Adrenal gland (tissue), 12 donors: ENCODE data around the gene VWA1. TPM values are rescaled to one million over a fixed set of nuclear protein-coding genes. Genes with fewer than 3 reads are reported as not detected.

ENCODE experiments used
- DNase-seq, 7 donors: peaks; one replicate each; pipeline ENCODE4 v3.0.0-alpha.2; 2019 to 2020
- H3K27ac ChIP-seq, 5 donors: fragments of 200-600 bp; sonication (generic) in 4 of 5; 1 replicate in 3 of 5; 2 replicates in 2 of 5; pipeline versions ENCODE4 v1.5.1 to v1.8.0; 2016 to 2020; ENCODE audit warnings: mild to moderate bottlenecking in 1 of 5
- H3K27me3 ChIP-seq: fragments of 200-600 bp; 2 replicates; pipeline ENCODE4 v1.8.0; 2021
- H3K36me3 ChIP-seq, 2 donors: fragments of 200-600 bp; replicated peaks in 1 of 2; 1 replicate in 1 of 2; 2 replicates in 1 of 2; pipeline versions ENCODE4 v1.5.1 to v1.8.0; 2018 to 2022
- H3K4me1 ChIP-seq, 2 donors: fragments of 200-600 bp; replicated peaks in 1 of 2; 1 replicate in 1 of 2; 2 replicates in 1 of 2; pipeline versions ENCODE4 v1.5.1 to v1.8.0; 2018 to 2021
- H3K4me3 ChIP-seq, 4 donors: fragments of 200-600 bp; sonication (generic) in 3 of 4; one replicate each; pipeline ENCODE4 v1.5.1; 2016 to 2018
- H3K9me3 ChIP-seq, 3 donors: fragments of 200-600 bp; sonication (generic) in 1 of 3; replicated peaks in 1 of 3; 1 replicate in 2 of 3; 2 replicates in 1 of 3; pipeline versions ENCODE4 v1.5.1 to v1.8.0; 2016 to 2021
- CTCF ChIP-seq, 6 experiments: fragments of 450-650 bp in 4 of 6; fragments of 200-600 bp in 2 of 6; sonication (generic) in 1 of 6; IDR thresholded peaks; 1 replicate in 5 of 6; 2 replicates in 1 of 6; pipeline versions ENCODE4 v1.5.1 to v1.8.0; 2016 to 2021; ENCODE audit warnings: antibody characterized with exemption in 6 of 6, mild to moderate bottlenecking in 2 of 6, moderate library complexity in 1 of 6
- POLR2A ChIP-seq, 2 donors: fragments of 450-650 bp; IDR thresholded peaks; one replicate each; pipeline ENCODE4 v1.6.1; 2017; ENCODE audit warnings: antibody characterized with exemption in 2 of 2, mild to moderate bottlenecking in 2 of 2, moderate library complexity in 1 of 2
- WGBS, 4 donors: extraction: QIAGEN DNeasy Blood & Tissue Kit in 2 of 4; methylation state at CpG; one replicate each; pipeline versions ENCODE4 v1.1.5 to v1.1.7; 2013 to 2017; 5-methylcytosine and 5-hydroxymethylcytosine counted together
- intact Hi-C, 2 donors: fragments of 100-400 bp; cut with DNase I; formaldehyde crosslinking; loops; one replicate each; pipeline versions ENCODE4 v1.14.1 to v1.15.0; 2022 to 2023
- polyA plus RNA-seq, 3 donors: library from polyadenylated mRNA; stranded (reverse); fragments of 200-250 nt in 2 of 3; fragments of 350-450 nt in 1 of 3; fragmentation: Illumina TruSeq in 1 of 3; extraction: RNeasy Lipid Tissue Mini Kit (QIAGEN cat#74804) in 1 of 3; gene quantifications; one replicate each; pipeline ENCODE4 v1.2.3, GENCODE V29; 2013 to 2014
- total RNA-seq, 9 donors: library from RNA; depleted of rRNA in 4 of 9; stranded (reverse); fragments of >200 nt in 4 of 9; fragments of 120-200 nt in 1 of 9; fragmentation: NEBNext Ultra II Directional in 1 of 9; extraction: Animal tissue kit (Norgen Biotek cat#: 25700) in 1 of 9; gene quantifications; one replicate each; pipeline versions ENCODE4 v1.1.0 to v1.2.4, GENCODE V29; 2013 to 2023
- donor health status: healthy with polysubstance abuse.
- donor health status: Bipolar disorder and iron deficiency.
- donor health status: DM: yes; HTN: yes; CAD: no.
- donor health status: DM: no; HTN: no; CAD: no.
- donor health status: DM: no; HTN: no; CAD: no.
- donor health status: DM: yes; HTN: yes; CAD: no.

VWA1 gene
- total and polyA plus RNA-seq, 12 donors, result 0.99 to 49.0 (median 29.3) TPM

DNA sequence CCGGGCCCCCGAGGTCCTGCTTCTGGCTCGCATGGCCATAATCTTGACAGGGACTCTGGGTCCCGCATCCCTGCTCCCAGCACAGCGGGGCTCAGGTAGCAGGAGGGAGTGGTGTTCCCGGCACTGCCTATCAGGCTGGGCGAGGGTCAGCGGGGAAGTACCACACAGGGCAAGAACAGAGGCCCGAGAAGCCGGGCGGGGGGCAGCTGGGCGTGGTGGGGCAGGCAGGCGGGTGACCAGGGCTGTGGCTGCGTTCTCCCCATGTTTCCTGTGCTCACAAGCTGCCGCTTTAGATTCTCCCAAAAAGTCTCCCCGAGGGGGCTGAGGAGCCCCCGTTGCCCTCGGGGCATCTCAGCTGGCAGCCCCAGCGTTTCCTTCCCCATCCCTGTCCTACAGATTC lies 54.4 kb downstream of the VWA1 start:
- 93 to 97% (median 95%) methylated on average over 17 to 19 of the region's 19 CpGs for WGBS, 4 donors
- H3K4me1 ChIP-seq, result no peaks in the 10 kb centered on the region
- no peak for TF ChIP-seq CTCF (IDR thresholded peaks at IDR 0.05)
- H3K4me3 ChIP-seq, result no peak overlapping the region
- no peaks in the 10 kb centered on the region for H3K27me3 ChIP-seq
- H3K27ac ChIP-seq, result no peak overlapping the region
- intact Hi-C loops, result no loop called here
- H3K9me3 ChIP-seq, result no peaks in the 10 kb centered on the region
- peaks cover 0 to 42% of the 10 kb centered on the region in 2 donors for H3K36me3 ChIP-seq
- DNase-seq, result no peak

DNA sequence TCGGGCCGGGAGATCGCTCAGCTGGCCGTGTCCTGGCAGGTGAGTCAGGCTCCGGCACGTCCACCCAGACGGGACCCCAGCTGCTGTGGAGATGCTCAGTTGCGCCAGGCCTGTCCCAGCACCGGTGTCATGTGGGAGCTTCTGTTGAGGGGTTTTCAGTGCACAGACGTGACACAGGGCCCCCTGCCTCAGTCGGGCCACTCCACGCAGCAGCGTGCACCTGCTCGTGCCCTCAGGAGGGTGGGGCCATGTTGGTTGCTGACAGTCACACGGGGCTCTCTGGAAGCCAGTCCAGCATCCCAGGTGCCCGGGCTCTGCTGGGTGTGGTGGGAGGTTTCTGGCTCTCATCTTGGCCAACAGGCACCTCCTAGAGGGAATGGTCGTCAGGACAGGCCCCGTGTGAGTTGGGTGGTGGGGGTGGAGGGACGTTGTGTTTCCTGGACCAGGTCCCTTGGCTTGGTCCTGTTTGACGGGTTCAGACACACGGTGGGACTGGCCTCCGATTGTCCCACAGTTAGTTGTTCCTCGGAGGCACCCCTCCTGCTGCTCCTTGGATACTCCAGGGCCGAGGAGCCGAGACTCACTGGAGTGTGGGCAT lies 55.2 kb downstream of the VWA1 start:
- no peak overlapping the region for H3K4me3 ChIP-seq
- TF ChIP-seq CTCF (IDR thresholded peaks at IDR 0.05), result no peak
- TF ChIP-seq POLR2A (IDR thresholded peaks at IDR 0.05), result no peak
- 94 to 100% (median 96%) methylated on average over 6 to 18 of the region's 25 CpGs for WGBS, 4 donors
- no peaks in the 10 kb centered on the region for H3K4me1 ChIP-seq
- no peaks in the 10 kb centered on the region for H3K9me3 ChIP-seq
- H3K27ac ChIP-seq, result no peak overlapping the region
- DNase-seq, result no peak
- intact Hi-C loops, result no loop called here
- peaks cover 0 to 45% of the 10 kb centered on the region in 2 donors for H3K36me3 ChIP-seq
- H3K27me3 ChIP-seq, result no peaks in the 10 kb centered on the region

- intact Hi-C loops, result no loop called here
These were observed 56.1 kb downstream of the VWA1 start for GRCh38 chr1:1491601-1492000.

More at GRCh38 chr1:1491601-1492000, 56.1 kb downstream of the VWA1 start:
- 95 to 99% (median 98%) methylated on average over 9 to 10 of the region's 10 CpGs for WGBS, 4 donors
- Histone ChIP-seq H3K27me3 (no peaks in the 10 kb centered on the region), H3K9me3 (no peaks in the 10 kb centered on the region), H3K36me3 (peaks cover 0 to 39% of the 10 kb centered on the region in 2 donors), H3K4me3 (no peak overlapping the region), H3K27ac (no peak overlapping the region), H3K4me1 (no peaks in the 10 kb centered on the region)
- DNase-seq, result no peak
- TF ChIP-seq CTCF (IDR thresholded peaks at IDR 0.05) (no peak), POLR2A (IDR thresholded peaks at IDR 0.05) (no peak)

Other genes with a start within 250 kb of the VWA1 start
- gene TNFRSF18, start 229.1 kb upstream of the VWA1 start, total RNA-seq, result under 1 TPM in 3 of 9 donors, not detected in 6; 0.27 to 0.90 (median 0.39) TPM
- gene TNFRSF18, start 229.1 kb upstream of the VWA1 start, polyA plus RNA-seq, result 1 to 10 TPM in 1 of 3 donors, under 1 TPM in 1, not detected in 1; 0.64 to 1.5 TPM
- gene TNFRSF4, start 221.5 kb upstream of the VWA1 start, total RNA-seq, result 1 to 10 TPM in 4 of 9 donors, under 1 TPM in 4, not detected in 1; 0.32 to 2.7 (median 0.94) TPM
- gene TNFRSF4, start 221.5 kb upstream of the VWA1 start, polyA plus RNA-seq, result 1 to 10 TPM in 2 of 3 donors, not detected in 1; 4.7 to 6.9 TPM
- 100 to 1,000 TPM in 8 of 9 donors, 10 to 100 TPM in 1; 49.4 to 221 (median 165) TPM for gene SDF4, start 203.7 kb upstream of the VWA1 start, total RNA-seq
- gene SDF4, start 203.7 kb upstream of the VWA1 start, polyA plus RNA-seq, result 100 to 1,000 TPM; 129 to 131 (median 130) TPM
- 10 to 100 TPM; 11.7 to 39.4 (median 19.7) TPM for gene B3GALT6, start 203.5 kb upstream of the VWA1 start, total RNA-seq
- 10 to 100 TPM in 2 of 3 donors, 1 to 10 TPM in 1; 7.2 to 14.1 (median 10.3) TPM for gene B3GALT6, start 203.5 kb upstream of the VWA1 start, polyA plus RNA-seq
- 1 to 10 TPM in 4 of 9 donors, under 1 TPM in 3, not detected in 2; 0.28 to 2.6 (median 1.1) TPM for gene C1QTNF12, start 189.0 kb upstream of the VWA1 start, total RNA-seq
- gene C1QTNF12, start 189.0 kb upstream of the VWA1 start, polyA plus RNA-seq, result 1 to 10 TPM in 2 of 3 donors, not detected in 1; 3.0 to 4.3 TPM
- 10 to 100 TPM; 30.1 to 56.1 (median 44.2) TPM for gene UBE2J2, start 161.8 kb upstream of the VWA1 start, total RNA-seq
- 10 to 100 TPM; 49.8 to 74.4 (median 55.2) TPM for gene UBE2J2, start 161.8 kb upstream of the VWA1 start, polyA plus RNA-seq
- 10 to 100 TPM in 1 of 9 donors, 1 to 10 TPM in 8; 1.1 to 22.4 (median 3.7) TPM for gene SCNN1D, start 155.3 kb upstream of the VWA1 start, total RNA-seq
- gene SCNN1D, start 155.3 kb upstream of the VWA1 start, polyA plus RNA-seq, result 10 to 100 TPM in 2 of 3 donors, under 1 TPM in 1; 0.18 to 53.6 (median 31.8) TPM
- gene ACAP3, start 127.8 kb upstream of the VWA1 start, total RNA-seq, result 10 to 100 TPM; 18.1 to 81.5 (median 39.1) TPM
- gene ACAP3, start 127.8 kb upstream of the VWA1 start, polyA plus RNA-seq, result 100 to 1,000 TPM in 2 of 3 donors, 1 to 10 TPM in 1; 5.0 to 385 (median 138) TPM
- 10 to 100 TPM; 13.8 to 43.8 (median 24.1) TPM for gene PUSL1, start 127.1 kb upstream of the VWA1 start, total RNA-seq
- 10 to 100 TPM in 2 of 3 donors, 1 to 10 TPM in 1; 2.5 to 43.4 (median 32.2) TPM for gene PUSL1, start 127.1 kb upstream of the VWA1 start, polyA plus RNA-seq
- 100 to 1,000 TPM in 2 of 9 donors, 10 to 100 TPM in 7; 53.0 to 129 (median 68.3) TPM for gene INTS11, start 111.0 kb upstream of the VWA1 start, total RNA-seq
- gene INTS11, start 111.0 kb upstream of the VWA1 start, polyA plus RNA-seq, result 100 to 1,000 TPM in 2 of 3 donors, 10 to 100 TPM in 1; 87.7 to 601 (median 316) TPM
- gene CPTP, start 110.9 kb upstream of the VWA1 start, total RNA-seq, result 10 to 100 TPM; 10.5 to 53.0 (median 30.4) TPM
- gene CPTP, start 110.9 kb upstream of the VWA1 start, polyA plus RNA-seq, result 10 to 100 TPM in 2 of 3 donors, 1 to 10 TPM in 1; 2.9 to 45.8 (median 27.5) TPM
- under 1 TPM; 0.06 to 0.86 (median 0.52) TPM for gene TAS1R3, start 104.4 kb upstream of the VWA1 start, total RNA-seq
- gene TAS1R3, start 104.4 kb upstream of the VWA1 start, polyA plus RNA-seq, result under 1 TPM; 0.05 to 0.72 (median 0.61) TPM
- 100 to 1,000 TPM in 3 of 9 donors, 10 to 100 TPM in 6; 55.8 to 137 (median 88.6) TPM for gene DVL1, start 86.3 kb upstream of the VWA1 start, total RNA-seq
- 100 to 1,000 TPM in 2 of 3 donors, 1 to 10 TPM in 1; 4.0 to 279 (median 144) TPM for gene DVL1, start 86.3 kb upstream of the VWA1 start, polyA plus RNA-seq
- 100 to 1,000 TPM in 1 of 9 donors, 10 to 100 TPM in 8; 17.5 to 104 (median 42.8) TPM for gene MXRA8, start 77.1 kb upstream of the VWA1 start, total RNA-seq
- 10 to 100 TPM in 2 of 3 donors, 1 to 10 TPM in 1; 8.4 to 90.3 (median 70.8) TPM for gene MXRA8, start 77.1 kb upstream of the VWA1 start, polyA plus RNA-seq
- 100 to 1,000 TPM in 8 of 9 donors, 10 to 100 TPM in 1; 89.6 to 260 (median 155) TPM for gene AURKAIP1, start 60.5 kb upstream of the VWA1 start, total RNA-seq
- gene AURKAIP1, start 60.5 kb upstream of the VWA1 start, polyA plus RNA-seq, result 100 to 1,000 TPM in 2 of 3 donors, 10 to 100 TPM in 1; 44.2 to 317 (median 226) TPM
- gene CCNL2, start 36.4 kb upstream of the VWA1 start, total RNA-seq, result 100 to 1,000 TPM in 7 of 9 donors, 10 to 100 TPM in 2; 53.4 to 264 (median 165) TPM
- gene CCNL2, start 36.4 kb upstream of the VWA1 start, polyA plus RNA-seq, result 100 to 1,000 TPM in 2 of 3 donors, 10 to 100 TPM in 1; 65.2 to 893 (median 593) TPM
- gene MRPL20, start 28.4 kb upstream of the VWA1 start, total RNA-seq, result 100 to 1,000 TPM in 8 of 9 donors, 10 to 100 TPM in 1; 98.9 to 276 (median 160) TPM
- 100 to 1,000 TPM; 116 to 175 (median 134) TPM for gene MRPL20, start 28.4 kb upstream of the VWA1 start, polyA plus RNA-seq
- 1 to 10 TPM in 5 of 9 donors, under 1 TPM in 4; 0.22 to 2.6 (median 1.4) TPM for gene ANKRD65, start 14.4 kb upstream of the VWA1 start, total RNA-seq
- 1 to 10 TPM in 2 of 3 donors, under 1 TPM in 1; 0.53 to 3.4 (median 2.2) TPM for gene ANKRD65, start 14.4 kb upstream of the VWA1 start, polyA plus RNA-seq
- 1 to 10 TPM in 2 of 9 donors, under 1 TPM in 4, not detected in 3; under 0.01 to 1.4 (median 0.52) TPM for gene ATAD3C, start 14.0 kb downstream of the VWA1 start, total RNA-seq
- 1 to 10 TPM in 1 of 3 donors, under 1 TPM in 2; 0.09 to 1.2 (median 0.72) TPM for gene ATAD3C, start 14.0 kb downstream of the VWA1 start, polyA plus RNA-seq
- 10 to 100 TPM in 6 of 9 donors, 1 to 10 TPM in 3; 6.3 to 30.3 (median 11.2) TPM for gene ATAD3B, start 36.1 kb downstream of the VWA1 start, total RNA-seq
- 100 to 1,000 TPM in 1 of 3 donors, 10 to 100 TPM in 1, 1 to 10 TPM in 1; 5.3 to 109 (median 48.4) TPM for gene ATAD3B, start 36.1 kb downstream of the VWA1 start, polyA plus RNA-seq
- 10 to 100 TPM; 16.9 to 46.3 (median 29.0) TPM for gene ATAD3A, start 76.5 kb downstream of the VWA1 start, total RNA-seq
- gene ATAD3A, start 76.5 kb downstream of the VWA1 start, polyA plus RNA-seq, result 10 to 100 TPM in 2 of 3 donors, 1 to 10 TPM in 1; 7.8 to 40.7 (median 25.1) TPM
- 1 to 10 TPM in 8 of 9 donors, under 1 TPM in 1; 0.95 to 7.0 (median 3.9) TPM for gene TMEM240, start 104.9 kb downstream of the VWA1 start, total RNA-seq
- 10 to 100 TPM in 1 of 3 donors, 1 to 10 TPM in 1, not detected in 1; 5.5 to 12.4 TPM for gene TMEM240, start 104.9 kb downstream of the VWA1 start, polyA plus RNA-seq
- gene SSU72, start 139.2 kb downstream of the VWA1 start, total RNA-seq, result 100 to 1,000 TPM in 5 of 9 donors, 10 to 100 TPM in 4; 50.1 to 219 (median 107) TPM
- gene SSU72, start 139.2 kb downstream of the VWA1 start, polyA plus RNA-seq, result 100 to 1,000 TPM in 2 of 3 donors, 10 to 100 TPM in 1; 84.2 to 132 (median 108) TPM
- gene FNDC10, start 164.4 kb downstream of the VWA1 start, total RNA-seq, result 10 to 100 TPM in 8 of 9 donors, 1 to 10 TPM in 1; 9.4 to 73.6 (median 33.7) TPM
- 10 to 100 TPM in 2 of 3 donors, 1 to 10 TPM in 1; 2.0 to 40.1 (median 39.7) TPM for gene FNDC10, start 164.4 kb downstream of the VWA1 start, polyA plus RNA-seq
- gene MIB2, start 179.8 kb downstream of the VWA1 start, total RNA-seq, result 100 to 1,000 TPM in 2 of 9 donors, 10 to 100 TPM in 7; 25.5 to 158 (median 85.3) TPM
- gene MIB2, start 179.8 kb downstream of the VWA1 start, polyA plus RNA-seq, result 100 to 1,000 TPM in 2 of 3 donors, 1 to 10 TPM in 1; 1.3 to 608 (median 224) TPM
- gene MMP23B, start 196.5 kb downstream of the VWA1 start, total RNA-seq, result 10 to 100 TPM in 3 of 9 donors, 1 to 10 TPM in 6; 1.6 to 21.5 (median 7.8) TPM
- 10 to 100 TPM in 1 of 3 donors, 1 to 10 TPM in 1, not detected in 1; 9.8 to 28.0 TPM for gene MMP23B, start 196.5 kb downstream of the VWA1 start, polyA plus RNA-seq
- gene CDK11B, start 223.3 kb downstream of the VWA1 start, total RNA-seq, result 10 to 100 TPM in 8 of 9 donors, 1 to 10 TPM in 1; 8.8 to 23.6 (median 16.7) TPM
- 10 to 100 TPM; 26.5 to 65.4 (median 43.6) TPM for gene CDK11B, start 223.3 kb downstream of the VWA1 start, polyA plus RNA-seq